Common myeloid progenitor, CD34-positive (primary cell): ENCODE measurements around the gene SLC9A1.

Source experiments
- CTCF ChIA-PET: fragments of 350-600 bp; sonication (Branson Sonifier 250); formaldehyde crosslinking; loops from one replicate; lab custom pipeline; 2021; ENCODE audit warnings: antibody characterized with exemption; lab: Charles Lee
- POLR2A ChIA-PET: fragments of 350-600 bp; sonication (Branson Sonifier 250); formaldehyde crosslinking; loops from one replicate; lab custom pipeline; 2021; ENCODE audit warnings: antibody characterized with exemption; lab: Charles Lee
- DNase-seq, 3 donors: peaks; one replicate each; pipeline versions ENCODE4 v3.0.0 to v3.0.0-alpha.2; 2013
- H3K27ac ChIP-seq, 2 experiments: 1 replicate in 1 of 2; 2 replicates in 1 of 2; pipeline ENCODE4 v1.7.0; 2013; ENCODE audit warnings: inconsistent platforms in 2 of 2, low read length in 2 of 2, mild to moderate bottlenecking in 2 of 2, low read depth in 1 of 2, moderate library complexity in 1 of 2; ENCODE audit not compliant: severe bottlenecking in 2 of 2, insufficient read depth in 1 of 2, poor library complexity in 1 of 2
- H3K27me3 ChIP-seq, 5 experiments: replicated peaks in 2 of 5; 1 replicate in 3 of 5; 2 replicates in 2 of 5; pipeline versions ENCODE4 v1.6.1 to v1.7.0; 2013; ENCODE audit warnings: low read length in 4 of 5, mild to moderate bottlenecking in 2 of 5, moderate library complexity in 2 of 5, inconsistent platforms in 1 of 5; ENCODE audit not compliant: insufficient read depth in 5 of 5, control insufficient read depth in 4 of 5
- H3K36me3 ChIP-seq, 4 experiments: 1 replicate in 2 of 4; 2 replicates in 2 of 4; pipeline versions ENCODE4 v1.6.1 to v1.7.0; 2013; ENCODE audit warnings: low read length in 3 of 4, control low read depth in 1 of 4, mild to moderate bottlenecking in 1 of 4; ENCODE audit not compliant: control insufficient read depth in 4 of 4, insufficient read depth in 4 of 4
- H3K4me1 ChIP-seq, 4 experiments: 1 replicate in 3 of 4; 2 replicates in 1 of 4; pipeline versions ENCODE4 v1.6.1 to v1.7.1; 2013; ENCODE audit warnings: low read length in 3 of 4, mild to moderate bottlenecking in 3 of 4, control low read depth in 1 of 4, inconsistent platforms in 1 of 4, moderate library complexity in 1 of 4; ENCODE audit not compliant: control insufficient read depth in 4 of 4, insufficient read depth in 4 of 4; ENCODE audit errors: control extremely low read depth in 1 of 4
- H3K4me3 ChIP-seq, 7 experiments: 1 replicate in 4 of 7; 2 replicates in 3 of 7; pipeline versions ENCODE4 v1.5.1 to v1.7.0; 2013; ENCODE audit warnings: mild to moderate bottlenecking in 7 of 7, low read length in 6 of 7, moderate library complexity in 6 of 7, inconsistent platforms in 2 of 7, low read depth in 2 of 7, control low read depth in 1 of 7; ENCODE audit not compliant: insufficient read depth in 4 of 7, control insufficient read depth in 1 of 7; ENCODE audit errors: extremely low read depth in 1 of 7
- H3K9me3 ChIP-seq, 5 experiments: 1 replicate in 4 of 5; 2 replicates in 1 of 5; pipeline versions ENCODE4 v1.6.1 to v1.7.1; 2013; ENCODE audit warnings: low read length in 4 of 5, mild to moderate bottlenecking in 2 of 5, inconsistent platforms in 1 of 5, low read depth in 1 of 5, moderate library complexity in 1 of 5; ENCODE audit not compliant: control insufficient read depth in 4 of 5, insufficient read depth in 2 of 5; ENCODE audit errors: control extremely low read depth in 1 of 5
- WGBS: methylation state at CpG from one replicate; pipeline ENCODE4 v1.1.5; 2013; ENCODE audit not compliant: insufficient coverage; 5-methylcytosine and 5-hydroxymethylcytosine counted together

The SLC9A1 gene

DNA sequence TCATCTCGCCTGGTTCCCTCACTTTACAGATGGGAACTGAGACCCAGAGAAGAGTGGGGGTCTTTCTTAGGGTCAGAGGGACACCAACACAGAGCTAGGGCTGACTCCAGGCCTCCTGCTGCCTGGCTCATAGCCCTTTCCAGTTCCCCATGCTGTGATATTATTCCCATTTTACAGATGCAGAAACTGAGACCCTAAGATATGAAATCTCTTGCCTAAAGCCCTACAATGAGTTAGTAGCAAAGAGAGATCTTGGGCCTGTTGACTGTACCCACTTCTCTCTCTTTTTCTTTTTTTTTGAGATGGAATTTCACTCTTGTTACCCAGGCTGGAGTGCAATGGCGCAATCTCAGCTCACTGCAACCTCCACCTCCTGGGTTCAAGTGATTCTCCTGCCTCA lies 49.9 kb downstream of the SLC9A1 start:
- Histone ChIP-seq H3K4me3 (no peak overlapping the region), H3K36me3 (peaks cover 0 to 28% (median 13%) of the 10 kb centered on the region in 4 experiments), H3K27me3 (no peaks in the 10 kb centered on the region), H3K4me1 (peaks cover 0 to 14% (median 9%) of the 10 kb centered on the region in 4 experiments), H3K27ac (no peak overlapping the region), H3K9me3 (no peaks in the 10 kb centered on the region)
- no peak for DNase-seq
- ChIA-PET POLR2A (no interaction called here), CTCF (interaction anchor here (0.9 to 20.9 kb wide), 6 partner anchors 38 to 193 kb away, joined by 3 to 449 read pairs (median 38); no protein-coding TSS in a partner anchor)
- 100% methylated on average over 2 of the region's 2 CpGs for WGBS

DNA sequence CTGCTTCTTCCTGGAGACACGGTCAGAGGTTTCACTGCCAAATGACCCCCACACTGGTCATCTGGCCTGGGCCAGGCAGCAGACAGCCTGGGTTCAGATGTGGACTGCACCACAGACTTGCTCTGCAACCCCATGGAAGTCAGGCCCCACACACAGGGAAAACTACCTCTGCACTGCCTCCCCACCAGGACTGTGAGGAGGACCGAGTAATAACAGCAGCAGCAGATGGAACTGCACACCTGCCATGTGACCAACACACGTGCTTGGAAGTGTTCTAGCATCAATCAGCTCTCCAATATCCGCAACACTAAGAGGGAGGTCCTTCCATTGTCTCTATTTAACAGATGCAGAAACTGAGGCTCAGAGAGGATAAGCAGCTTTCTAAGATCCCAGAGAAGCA lies 51.4 kb downstream of the SLC9A1 start:
- Histone ChIP-seq H3K36me3 (peaks cover 0 to 22% (median 12%) of the 10 kb centered on the region in 4 experiments), H3K4me3 (no peak overlapping the region), H3K9me3 (no peaks in the 10 kb centered on the region), H3K4me1 (peaks cover 0 to 30% (median 20%) of the 10 kb centered on the region in 4 experiments), H3K27me3 (no peaks in the 10 kb centered on the region), H3K27ac (no peak overlapping the region)
- CTCF ChIA-PET = interaction anchor here (0.5 to 20.9 kb wide), 9 partner anchors 8 to 350 kb away, joined by 3 to 449 read pairs (median 14); no protein-coding TSS in a partner anchor
- POLR2A ChIA-PET = interaction anchor here (0.9 kb wide), 1 partner anchor 98 kb away, joined by 4 read pairs; no protein-coding TSS in a partner anchor
- DNase-seq = no peak
- 94% methylated on average over 4 of the region's 4 CpGs for WGBS

DNA sequence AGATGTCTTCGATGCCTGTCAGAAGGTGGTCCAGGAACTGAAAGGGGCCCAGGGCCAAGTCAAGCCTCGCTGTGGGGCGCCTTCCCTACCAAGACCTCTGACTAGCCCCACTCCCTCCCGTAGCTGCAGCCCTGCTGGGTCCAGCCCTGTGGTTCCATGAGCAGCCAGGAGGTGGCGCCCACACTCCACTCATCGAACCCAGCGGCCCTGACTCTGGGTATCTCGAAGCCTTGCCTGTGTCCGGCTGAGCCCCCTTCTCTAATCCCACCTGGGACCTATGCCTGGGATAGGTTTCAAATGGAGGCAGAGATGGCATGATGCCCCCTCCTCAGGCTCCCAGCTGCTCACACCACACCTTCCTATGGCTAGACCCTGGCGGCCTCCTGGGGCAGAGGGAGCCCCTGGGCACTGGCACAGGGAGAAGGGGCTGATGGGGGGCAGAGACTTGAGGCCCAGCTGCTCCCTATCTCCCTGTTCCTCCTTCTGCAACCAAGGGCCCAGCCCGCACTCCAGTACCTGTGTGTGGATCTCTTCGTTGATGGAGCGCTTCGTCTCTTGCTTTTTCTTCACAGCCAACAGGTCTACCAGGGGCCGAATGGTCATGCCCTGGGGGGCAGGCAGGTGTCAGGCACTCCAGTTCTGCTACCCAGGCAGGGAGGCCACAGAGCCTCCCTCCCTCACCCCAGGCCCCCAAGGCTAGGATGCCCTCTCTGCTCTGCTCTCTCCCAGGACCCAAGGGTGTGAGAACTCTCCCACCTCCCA lies 52.0 kb downstream of the SLC9A1 start:
- H3K4me1 ChIP-seq = peaks cover 0 to 35% (median 25%) of the 10 kb centered on the region in 4 experiments
- DNase-seq = peak; percentile 52 to 73 (median 62)
- WGBS = 41% methylated on average over 9 of the region's 15 CpGs
- H3K9me3 ChIP-seq = no peaks in the 10 kb centered on the region
- H3K27me3 ChIP-seq = no peaks in the 10 kb centered on the region
- no peak overlapping the region for H3K27ac ChIP-seq
- H3K4me3 ChIP-seq = no peak overlapping the region
- CTCF ChIA-PET = interaction anchor here (0.5 to 20.9 kb wide), 17 partner anchors 9 to 281 kb away, joined by 3 to 449 read pairs (median 5); no protein-coding TSS in a partner anchor
- peaks cover 0 to 22% (median 12%) of the 10 kb centered on the region in 4 experiments for H3K36me3 ChIP-seq
- POLR2A ChIA-PET = interaction anchor here (0.8 to 0.9 kb wide), 2 partner anchors 52 to 98 kb away, joined by 3 to 4 read pairs; partner anchors contain the start of gene SLC9A1

DNA sequence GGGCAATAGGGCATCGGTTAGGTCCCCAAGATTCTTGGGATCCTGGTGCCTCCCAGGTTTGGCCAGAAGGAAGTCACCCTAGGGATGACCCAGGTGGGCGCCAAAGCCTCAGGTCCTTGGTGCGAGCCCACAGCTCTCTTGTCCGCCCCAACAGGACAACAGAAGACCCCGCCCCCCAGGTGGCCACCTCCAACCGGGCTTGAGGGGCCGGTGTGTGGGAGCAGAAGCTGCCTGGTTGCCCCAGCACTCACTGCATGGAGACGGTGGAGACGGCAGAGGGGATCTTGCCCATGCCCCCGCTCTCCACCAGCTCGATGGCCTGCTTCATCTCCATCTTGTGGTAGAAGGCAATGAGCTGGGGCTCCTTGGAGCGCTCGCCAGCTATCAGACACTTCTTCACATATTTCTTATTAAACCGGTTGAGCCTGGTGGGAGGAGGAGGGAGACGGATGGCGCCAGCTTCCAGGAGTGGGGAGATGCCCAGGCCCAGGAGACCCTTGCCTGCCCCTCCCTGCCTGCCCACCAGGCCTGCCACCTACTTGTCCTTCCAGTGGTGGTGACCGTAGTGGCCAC lies 52.7 kb downstream of the SLC9A1 start:
- WGBS = 97% methylated on average over 9 of the region's 17 CpGs
- CTCF ChIA-PET = interaction anchor here (0.5 to 20.9 kb wide), 20 partner anchors 9 to 284 kb away, joined by 3 to 449 read pairs (median 4); no protein-coding TSS in a partner anchor
- POLR2A ChIA-PET = interaction anchor here (0.8 kb wide), 1 partner anchor 53 kb away, joined by 3 read pairs; the partner anchor contains the start of gene SLC9A1

DNA sequence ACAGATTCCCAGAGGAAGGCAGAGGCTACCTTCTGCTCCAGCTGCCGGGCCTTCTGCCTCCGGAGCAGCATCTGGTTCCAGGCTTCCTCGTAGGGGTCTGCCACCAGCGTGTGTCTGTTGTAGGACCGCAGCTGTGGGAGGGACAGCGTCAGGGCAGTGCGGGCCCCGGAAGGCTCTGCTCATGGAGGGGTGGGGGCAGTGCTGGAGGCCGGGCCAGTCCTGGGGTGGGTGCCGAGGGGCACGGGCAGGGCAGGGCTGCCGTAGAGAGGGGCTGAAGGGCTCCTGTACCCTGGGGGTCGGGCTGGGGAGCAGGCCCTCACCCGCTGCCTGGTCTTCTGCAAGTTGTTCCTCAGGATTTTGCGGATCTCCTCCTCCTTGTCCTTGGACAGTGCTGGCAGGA lies 53.2 kb downstream of the SLC9A1 start:
- ChIA-PET CTCF (interaction anchor here (0.7 to 20.9 kb wide), 18 partner anchors 9 to 290 kb away, joined by 3 to 449 read pairs (median 5); no protein-coding TSS in a partner anchor), POLR2A (no interaction called here)
- H3K9me3 ChIP-seq = no peaks in the 10 kb centered on the region
- no peak overlapping the region for H3K27ac ChIP-seq
- peaks cover 0 to 29% (median 24%) of the 10 kb centered on the region in 4 experiments for H3K4me1 ChIP-seq
- H3K36me3 ChIP-seq = peaks cover 0 to 22% (median 12%) of the 10 kb centered on the region in 4 experiments
- no peak for DNase-seq
- H3K4me3 ChIP-seq = no peak overlapping the region
- WGBS = 98% methylated on average over 10 of the region's 15 CpGs
- no peaks in the 10 kb centered on the region for H3K27me3 ChIP-seq

More for the DNA sequence above, 52.7 kb downstream of the SLC9A1 start:
- Histone ChIP-seq H3K9me3 (no peaks in the 10 kb centered on the region), H3K27me3 (no peaks in the 10 kb centered on the region), H3K27ac (no peak overlapping the region), H3K4me1 (peaks cover 0 to 34% (median 25%) of the 10 kb centered on the region in 4 experiments), H3K4me3 (no peak overlapping the region), H3K36me3 (peaks cover 0 to 22% (median 12%) of the 10 kb centered on the region in 4 experiments)
- no peak for DNase-seq

DNA sequence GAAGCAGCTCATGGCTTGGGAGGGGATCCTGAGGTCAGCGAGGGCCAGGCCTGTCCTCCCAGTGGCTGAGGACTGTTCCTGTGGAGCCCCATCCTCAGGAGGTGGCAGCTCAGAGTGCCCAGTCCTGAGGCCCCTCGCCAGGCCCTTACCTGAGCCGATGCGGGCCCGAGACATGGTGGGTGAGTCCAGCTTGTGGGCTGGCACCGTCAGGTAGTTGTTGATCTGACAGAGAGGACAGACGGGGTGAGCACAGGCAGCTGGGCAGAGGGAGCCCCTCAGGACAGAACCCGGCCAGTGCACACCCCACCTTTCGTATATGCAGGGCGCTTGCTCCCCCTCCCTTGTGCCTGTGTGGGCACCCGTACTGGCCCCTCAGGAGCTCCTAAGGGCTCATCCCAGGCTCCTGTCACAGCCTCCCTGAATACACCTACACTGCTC lies 53.9 kb downstream of the SLC9A1 start:
- no peaks in the 10 kb centered on the region for H3K9me3 ChIP-seq
- no peak overlapping the region for H3K4me3 ChIP-seq
- POLR2A ChIA-PET = no interaction called here
- no peaks in the 10 kb centered on the region for H3K27me3 ChIP-seq
- no peak for DNase-seq
- 98% methylated on average over 11 of the region's 11 CpGs for WGBS
- CTCF ChIA-PET = interaction anchor here (1.1 to 20.9 kb wide), 12 partner anchors 8 to 290 kb away, joined by 3 to 449 read pairs (median 8); no protein-coding TSS in a partner anchor
- peaks cover 0 to 22% (median 12%) of the 10 kb centered on the region in 4 experiments for H3K36me3 ChIP-seq
- no peak overlapping the region for H3K27ac ChIP-seq
- peaks cover 0 to 26% (median 24%) of the 10 kb centered on the region in 4 experiments for H3K4me1 ChIP-seq
